Adrenal gland (tissue), 12 donors: ENCODE results near the gene PTPRN. TPM values are rescaled to one million over a fixed set of nuclear protein-coding genes. Genes with fewer than 3 reads are reported as not detected.

Experiments
- DNase-seq, 7 donors: peaks; one replicate each; pipeline ENCODE4 v3.0.0-alpha.2; 2019 to 2020
- H3K27ac ChIP-seq, 5 donors: fragments of 200-600 bp; sonication (generic) in 4 of 5; 1 replicate in 3 of 5; 2 replicates in 2 of 5; pipeline versions ENCODE4 v1.5.1 to v1.8.0; 2016 to 2020; ENCODE audit warnings: mild to moderate bottlenecking in 1 of 5
- H3K27me3 ChIP-seq: fragments of 200-600 bp; 2 replicates; pipeline ENCODE4 v1.8.0; 2021
- H3K36me3 ChIP-seq, 2 donors: fragments of 200-600 bp; replicated peaks in 1 of 2; 1 replicate in 1 of 2; 2 replicates in 1 of 2; pipeline versions ENCODE4 v1.5.1 to v1.8.0; 2018 to 2022
- H3K4me1 ChIP-seq, 2 donors: fragments of 200-600 bp; replicated peaks in 1 of 2; 1 replicate in 1 of 2; 2 replicates in 1 of 2; pipeline versions ENCODE4 v1.5.1 to v1.8.0; 2018 to 2021
- H3K4me3 ChIP-seq, 4 donors: fragments of 200-600 bp; sonication (generic) in 3 of 4; one replicate each; pipeline ENCODE4 v1.5.1; 2016 to 2018
- H3K9me3 ChIP-seq, 3 donors: fragments of 200-600 bp; sonication (generic) in 1 of 3; replicated peaks in 1 of 3; 1 replicate in 2 of 3; 2 replicates in 1 of 3; pipeline versions ENCODE4 v1.5.1 to v1.8.0; 2016 to 2021
- CTCF ChIP-seq, 6 experiments: fragments of 450-650 bp in 4 of 6; fragments of 200-600 bp in 2 of 6; sonication (generic) in 1 of 6; IDR thresholded peaks; 1 replicate in 5 of 6; 2 replicates in 1 of 6; pipeline versions ENCODE4 v1.5.1 to v1.8.0; 2016 to 2021; ENCODE audit warnings: antibody characterized with exemption in 6 of 6, mild to moderate bottlenecking in 2 of 6, moderate library complexity in 1 of 6
- POLR2A ChIP-seq, 2 donors: fragments of 450-650 bp; IDR thresholded peaks; one replicate each; pipeline ENCODE4 v1.6.1; 2017; ENCODE audit warnings: antibody characterized with exemption in 2 of 2, mild to moderate bottlenecking in 2 of 2, moderate library complexity in 1 of 2
- WGBS, 4 donors: extraction: QIAGEN DNeasy Blood & Tissue Kit in 2 of 4; methylation state at CpG; one replicate each; pipeline versions ENCODE4 v1.1.5 to v1.1.7; 2013 to 2017; 5-methylcytosine and 5-hydroxymethylcytosine counted together
- intact Hi-C, 2 donors: fragments of 100-400 bp; cut with DNase I; formaldehyde crosslinking; loops; one replicate each; pipeline versions ENCODE4 v1.14.1 to v1.15.0; 2022 to 2023
- polyA plus RNA-seq, 3 donors: library from polyadenylated mRNA; stranded (reverse); fragments of 200-250 nt in 2 of 3; fragments of 350-450 nt in 1 of 3; fragmentation: Illumina TruSeq in 1 of 3; extraction: RNeasy Lipid Tissue Mini Kit (QIAGEN cat#74804) in 1 of 3; gene quantifications; one replicate each; pipeline ENCODE4 v1.2.3, GENCODE V29; 2013 to 2014
- total RNA-seq, 9 donors: library from RNA; depleted of rRNA in 4 of 9; stranded (reverse); fragments of >200 nt in 4 of 9; fragments of 120-200 nt in 1 of 9; fragmentation: NEBNext Ultra II Directional in 1 of 9; extraction: Animal tissue kit (Norgen Biotek cat#: 25700) in 1 of 9; gene quantifications; one replicate each; pipeline versions ENCODE4 v1.1.0 to v1.2.4, GENCODE V29; 2013 to 2023
- donor health status: healthy with polysubstance abuse.
- donor health status: Bipolar disorder and iron deficiency.
- donor health status: DM: yes; HTN: yes; CAD: no.
- donor health status: DM: no; HTN: no; CAD: no.
- donor health status: DM: no; HTN: no; CAD: no.
- donor health status: DM: yes; HTN: yes; CAD: no.

The PTPRN gene
- total and polyA plus RNA-seq, 12 donors: 0.39 to 106 (median 9.0) TPM; not detected in 1

GRCh38 chr2:219306047-219306446 lies 3.2 kb downstream of the PTPRN start:
- H3K27me3 ChIP-seq: peaks cover 12% of the 10 kb centered on the region
- intact Hi-C loops: loop anchor here in 1 of 2 donors (10.0 kb wide), 1 partner anchor 251 kb away; no protein-coding TSS in a partner anchor
- no peaks in the 10 kb centered on the region for H3K9me3 ChIP-seq
- no peak for DNase-seq
- H3K36me3 ChIP-seq: no peaks in the 10 kb centered on the region
- no peak for TF ChIP-seq CTCF (IDR thresholded peaks at IDR 0.05)
- TF ChIP-seq POLR2A (IDR thresholded peaks at IDR 0.05): no peak
- no peak overlapping the region for H3K27ac ChIP-seq
- WGBS, 4 donors: 58 to 68% (median 61%) methylated on average over 1 of the region's 1 CpG
- no peaks in the 10 kb centered on the region for H3K4me1 ChIP-seq
- H3K4me3 ChIP-seq: no peak overlapping the region

GRCh38 chr2:219304223-219304622 lies 5.0 kb downstream of the PTPRN start:
- 44 to 63% (median 52%) methylated on average over 2 of the region's 2 CpGs for WGBS, 4 donors
- Histone ChIP-seq H3K36me3 (no peaks in the 10 kb centered on the region), H3K4me3 (no peak overlapping the region), H3K27me3 (peaks cover 1% of the 10 kb centered on the region), H3K27ac (no peak overlapping the region), H3K4me1 (no peaks in the 10 kb centered on the region), H3K9me3 (no peaks in the 10 kb centered on the region)
- no peak for TF ChIP-seq POLR2A (IDR thresholded peaks at IDR 0.05)
- no peak for TF ChIP-seq CTCF (IDR thresholded peaks at IDR 0.05)
- DNase-seq: no peak
- intact Hi-C loops: loop anchor here in 1 of 2 donors (10.0 kb wide), 1 partner anchor 249 kb away; no protein-coding TSS in a partner anchor

DNA sequence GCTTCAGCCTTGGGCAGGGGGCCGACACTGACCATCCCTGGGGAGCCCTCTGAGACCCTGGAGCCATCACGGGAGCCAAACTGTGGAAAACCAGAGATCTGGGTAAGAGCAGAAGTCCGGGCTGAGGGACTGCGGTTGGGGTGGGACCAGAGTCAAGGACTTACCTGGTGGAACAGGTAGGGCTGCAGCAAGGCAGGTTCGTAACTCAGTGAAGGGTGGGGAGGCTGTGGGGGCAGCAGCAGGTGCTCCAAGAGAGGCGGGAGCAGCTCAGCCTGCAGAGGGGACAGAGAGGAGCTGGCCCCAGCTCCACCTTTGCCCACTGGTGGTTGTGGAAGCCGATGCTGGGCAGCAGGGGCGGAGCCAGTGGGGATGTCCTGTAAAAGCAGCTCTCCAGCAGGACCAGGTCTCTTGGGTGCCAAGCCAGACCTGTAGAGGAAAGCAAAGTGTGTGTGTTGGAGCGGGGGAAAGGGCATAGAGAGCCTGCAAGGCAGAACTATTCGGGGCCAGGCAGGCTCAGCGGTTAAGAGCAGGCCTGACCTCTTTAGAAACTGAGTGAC lies 6.7 kb downstream of the PTPRN start:
- TF ChIP-seq POLR2A (IDR thresholded peaks at IDR 0.05) (no peak), CTCF (IDR thresholded peaks at IDR 0.05) (no peak)
- no peak overlapping the region for H3K4me3 ChIP-seq
- H3K27ac ChIP-seq: no peak overlapping the region
- WGBS, 4 donors: 65 to 76% (median 73%) methylated on average over 8 to 11 of the region's 11 CpGs
- no peaks in the 10 kb centered on the region for H3K36me3 ChIP-seq
- DNase-seq: peak in 1 of 7 donors; percentile 46
- no peaks in the 10 kb centered on the region for H3K9me3 ChIP-seq
- H3K27me3 ChIP-seq: no peaks in the 10 kb centered on the region
- intact Hi-C loops: loop anchor here in 1 of 2 donors (10.0 kb wide), 1 partner anchor 248 kb away; no protein-coding TSS in a partner anchor
- H3K4me1 ChIP-seq: no peaks in the 10 kb centered on the region

GRCh38 chr2:219300022-219300421 lies 9.2 kb downstream of the PTPRN start:
- Histone ChIP-seq H3K4me1 (peaks cover 0 to 2% of the 10 kb centered on the region in 2 donors), H3K27me3 (no peaks in the 10 kb centered on the region), H3K4me3 (no peak overlapping the region), H3K27ac (no peak overlapping the region), H3K9me3 (no peaks in the 10 kb centered on the region), H3K36me3 (no peaks in the 10 kb centered on the region)
- TF ChIP-seq CTCF (IDR thresholded peaks at IDR 0.05): no peak
- no peak for TF ChIP-seq POLR2A (IDR thresholded peaks at IDR 0.05)
- DNase-seq: no peak
- intact Hi-C loops: loop anchor here in 1 of 2 donors (10.0 kb wide), 1 partner anchor 245 kb away; no protein-coding TSS in a partner anchor
- 41 to 80% (median 65%) methylated on average over 2 to 5 of the region's 5 CpGs for WGBS, 4 donors
